CD4-positive, alpha-beta T cell treated with Interleukin-1 beta for 1 hour (primary cell): ENCODE data around the gene IFNL2.

ENCODE experiments used
- DNase-seq, 2 donors: peaks; one replicate each; pipeline ENCODE4 v3.0.0-alpha.2; 2020 to 2022

The IFNL2 gene

GRCh38 chr19:39318690-39319089, 50.5 kb downstream of the IFNL2 start:
- no peak for DNase-seq

GRCh38 chr19:39319098-39319891, 51.1 kb downstream of the IFNL2 start:
- no peak for DNase-seq
